GM13976 (cell line): ENCODE measurements around the gene POMC.
"Not testable (repeated sequence)": the region's sequence is repeated elsewhere in the genome, so short reads cannot be mapped to it uniquely, and the experiment has no call there.

Experiments
- DNase-seq: peaks from one replicate; pipeline ENCODE4 v3.0.0; 2012; ENCODE audit warnings: low spot score
- CTCF ChIP-seq: IDR thresholded peaks from 2 replicates; pipeline ENCODE4 v1.5.1; 2012; ENCODE audit warnings: borderline replicate concordance, mild to moderate bottlenecking; ENCODE audit not compliant: insufficient read depth; ENCODE audit errors: extremely low read depth, missing control alignments, control extremely low read depth
- in situ Hi-C: fragments of 300-500 bp; cut with MboI; formaldehyde crosslinking; loops from one replicate; pipeline ENCODE4 v1.12.0; 2022; ENCODE audit warnings: low sequenced_read_pairs, mixed read lengths, inconsistent platforms; ENCODE audit not compliant: unreplicated experiment

The POMC gene

GRCh38 chr2:25169073-25169470 lies 692 bp upstream of the POMC start:
- DNase-seq: no peak
- no peak for TF ChIP-seq CTCF
- in situ Hi-C loops: no loop called here

GRCh38 chr2:25165992-25166875 lies 2.1 kb downstream of the POMC start:
- in situ Hi-C loops: no loop called here
- DNase-seq: peak; percentile 76
- peak; percentile 75 for TF ChIP-seq CTCF

GRCh38 chr2:25164561-25164960 lies 3.8 kb downstream of the POMC start:
- DNase-seq: no peak
- TF ChIP-seq CTCF: no peak
- in situ Hi-C loops: no loop called here

- DNase-seq, in situ Hi-C loops: not testable (repeated sequence)
Observed at GRCh38 chr2:25162061-25162460, 6.3 kb downstream of the POMC start.

GRCh38 chr2:25161055-25161781 lies 7.2 kb downstream of the POMC start:
- TF ChIP-seq CTCF: no peak
- DNase-seq: peak; percentile 66
- in situ Hi-C loops: no loop called here

GRCh38 chr2:25160376-25160775 lies 8.0 kb downstream of the POMC start:
- in situ Hi-C loops: no loop called here
- DNase-seq: no peak
- no peak for TF ChIP-seq CTCF

- TF ChIP-seq CTCF: no peak
- no peak for DNase-seq
- in situ Hi-C loops: no loop called here
Observed at GRCh38 chr2:25159949-25160348, 8.4 kb downstream of the POMC start.
